ENCODE measurements around the gene DCT. TPM values are rescaled to one million over a fixed set of nuclear protein-coding genes. Genes with fewer than 3 reads are reported as not detected.
A peak's percentile ranks its signal among the peaks of the same experiment; 100 is the strongest.

The DCT gene
- total RNA-seq, 1 experiment from 2014 or later = not detected

- no peak overlapping the region for H3K4me2 ChIP-seq
- no peaks in the 10 kb centered on the region for H3K36me3 ChIP-seq (ENCODE audit: low read depth)
- no peaks in the 10 kb centered on the region for H3K9me2 ChIP-seq (ENCODE audit: insufficient read depth)
- H3K4me3 ChIP-seq = no peak overlapping the region
- CTCF ChIA-PET = no interaction called here
- H3K27ac ChIP-seq = no peak overlapping the region
- no peaks in the 10 kb centered on the region for H3K27me3 ChIP-seq (ENCODE audit: insufficient read depth, low read depth)
- DNase-seq = no peak
- H3F3A ChIP-seq (ENCODE audit: insufficient read depth, low read depth) = no peaks in the 10 kb centered on the region
- H3K79me2 ChIP-seq (ENCODE audit: low read depth) = no peaks in the 10 kb centered on the region
- H3K4me1 ChIP-seq (replicated peaks; ENCODE audit: insufficient read depth) = no peaks in the 10 kb centered on the region
- POLR2A ChIA-PET (ENCODE audit: unreplicated experiment) = no interaction called here
- TF ChIP-seq EZH2 (IDR thresholded peaks at IDR 0.05; ENCODE audit: low read depth) (no peak), CTCF (conservative IDR thresholded peaks at IDR 0.05) (no peak)
- no peak overlapping the region for H2AFZ ChIP-seq
- no TSS peak for BruUV-seq (replicated peaks)
- H4K20me1 ChIP-seq (ENCODE audit: insufficient read depth) = no peaks in the 10 kb centered on the region
- H3K9me3 ChIP-seq (ENCODE audit: insufficient read depth, low read depth) = no peaks in the 10 kb centered on the region
- intact Hi-C loops (cut with micrococcal nuclease; ENCODE audit: unreplicated experiment) = no loop called here
Observed at GRCh38 chr13:94419925-94420305, 59.6 kb downstream of the DCT start.

GRCh38 chr13:94419304-94419924 is 60.1 kb downstream of the DCT start:
- POLR2A ChIA-PET (ENCODE audit: unreplicated experiment) = no interaction called here
- Histone ChIP-seq H3K36me3 (ENCODE audit: low read depth) (no peaks in the 10 kb centered on the region), H3K27ac (no peak overlapping the region), H4K20me1 (ENCODE audit: insufficient read depth) (no peaks in the 10 kb centered on the region), H3K4me1 (replicated peaks; ENCODE audit: insufficient read depth) (no peaks in the 10 kb centered on the region), H3K4me3 (no peak overlapping the region), H3K9me2 (ENCODE audit: insufficient read depth) (no peaks in the 10 kb centered on the region), H3K9me3 (ENCODE audit: insufficient read depth, low read depth) (no peaks in the 10 kb centered on the region), H3F3A (ENCODE audit: insufficient read depth, low read depth) (no peaks in the 10 kb centered on the region), H2AFZ (no peak overlapping the region), H3K4me2 (no peak overlapping the region), H3K27me3 (ENCODE audit: insufficient read depth, low read depth) (no peaks in the 10 kb centered on the region), H3K79me2 (ENCODE audit: low read depth) (no peaks in the 10 kb centered on the region)
- CTCF ChIA-PET = no interaction called here
- TF ChIP-seq CTCF (conservative IDR thresholded peaks at IDR 0.05) = no peak
- no peak for TF ChIP-seq EZH2 (IDR thresholded peaks at IDR 0.05; ENCODE audit: low read depth)
- intact Hi-C loops (cut with micrococcal nuclease; ENCODE audit: unreplicated experiment) = no loop called here
- DNase-seq = peak in 1 of 2 experiments; percentile 37
- BruUV-seq (replicated peaks) = no TSS peak

- intact Hi-C loops (cut with micrococcal nuclease; ENCODE audit: unreplicated experiment) = no loop called here
- H3K36me3 ChIP-seq (ENCODE audit: low read depth) = no peaks in the 10 kb centered on the region
- DNase-seq = no peak
- H3K9me2 ChIP-seq (ENCODE audit: insufficient read depth) = no peaks in the 10 kb centered on the region
- H3F3A ChIP-seq (ENCODE audit: insufficient read depth, low read depth) = no peaks in the 10 kb centered on the region
- H3K9me3 ChIP-seq (ENCODE audit: insufficient read depth, low read depth) = no peaks in the 10 kb centered on the region
- no peaks in the 10 kb centered on the region for H3K79me2 ChIP-seq (ENCODE audit: low read depth)
- ChIA-PET POLR2A (ENCODE audit: unreplicated experiment) (no interaction called here), CTCF (no interaction called here)
- no peak overlapping the region for H3K4me3 ChIP-seq
- H4K20me1 ChIP-seq (ENCODE audit: insufficient read depth) = no peaks in the 10 kb centered on the region
- no peak overlapping the region for H3K27ac ChIP-seq
- H3K27me3 ChIP-seq (ENCODE audit: insufficient read depth, low read depth) = no peaks in the 10 kb centered on the region
- TF ChIP-seq CTCF (conservative IDR thresholded peaks at IDR 0.05) = no peak
- TF ChIP-seq EZH2 (IDR thresholded peaks at IDR 0.05; ENCODE audit: low read depth) = no peak
- H2AFZ ChIP-seq = no peak overlapping the region
- no peak overlapping the region for H3K4me2 ChIP-seq
- BruUV-seq (replicated peaks) = no TSS peak
- no peaks in the 10 kb centered on the region for H3K4me1 ChIP-seq (replicated peaks; ENCODE audit: insufficient read depth)
Observed at GRCh38 chr13:94417294-94417693, 62.2 kb downstream of the DCT start.
